Activated T-helper 1 cell treated with anti-CD3 and anti-CD28 coated beads, Interleukin-12 subunit alpha, Interleukin-12 subunit beta, Interleukin-2, Interleukin-4 antibody, amounts not matched to agents 30 ng/mL and 10 ng/mL and 1 ng/mL, durations not matched to agents 14 hours and 24 hours and 36 hours (primary cell): ENCODE data around the gene PRUNE2. TPM values are rescaled to one million over a fixed set of nuclear protein-coding genes. Genes with fewer than 3 reads are reported as not detected.
"Not testable (repeated sequence)": the region's sequence is repeated elsewhere in the genome, so short reads cannot be mapped to it uniquely, and the experiment has no call there.

Source experiments
- DNase-seq: peaks from one replicate; pipeline ENCODE4 v3.0.0; 2021; ENCODE audit warnings: low spot score
- H3K27ac Mint-ChIP-seq: one replicate; pipeline ENCODE4 v1.8.0; 2021; ENCODE audit warnings: mild to moderate bottlenecking, mixed read lengths
- H3K27me3 Mint-ChIP-seq: one replicate; pipeline ENCODE4 v1.8.0; 2022; ENCODE audit warnings: mild to moderate bottlenecking, moderate library complexity, mixed read lengths; ENCODE audit not compliant: insufficient read depth
- H3K36me3 Mint-ChIP-seq: one replicate; pipeline ENCODE4 v1.8.0; 2021; ENCODE audit warnings: low read depth, mixed read lengths
- H3K4me1 Mint-ChIP-seq: one replicate; pipeline ENCODE4 v1.8.0; 2021; ENCODE audit warnings: low read depth, mixed read lengths
- H3K4me3 Mint-ChIP-seq: one replicate; pipeline ENCODE4 v1.8.0; 2021; ENCODE audit warnings: mild to moderate bottlenecking, moderate library complexity, mixed read lengths
- H3K9me3 Mint-ChIP-seq: one replicate; pipeline ENCODE4 v1.8.0; 2021; ENCODE audit warnings: mixed read lengths
- intact Hi-C: fragments of 100-400 bp; cut with micrococcal nuclease; formaldehyde crosslinking; loops from one replicate; pipeline ENCODE4 v1.15.1; 2024
- total RNA-seq: library from RNA; stranded (reverse); gene quantifications from 2 replicates; pipeline ENCODE4 v1.2.3, GENCODE V29; 2022

PRUNE2 gene
- total RNA-seq = 0.27 and 0.57 TPM in 2 replicates

- Mint-ChIP-seq H3K4me1 (no peaks in the 10 kb centered on the region), H3K4me3 (no peak within 1 kb of the TSS), H3K27me3 (peaks cover 58% of the 10 kb centered on the region)
These were observed at the start of gene PRUNE2 for GRCh38 chr9:76905791-76906646. Gene PRUNE2 (minus strand): TSS chr9:76906114. CDS start chr9:76905963, 151 bp downstream.

GRCh38 chr9:76955406-76955805, 49.5 kb upstream of the PRUNE2 start:
- H3K4me1 Mint-ChIP-seq, H3K27ac Mint-ChIP-seq, DNase-seq, H3K27me3 Mint-ChIP-seq, intact Hi-C loops, H3K4me3 Mint-ChIP-seq, H3K36me3 Mint-ChIP-seq, H3K9me3 Mint-ChIP-seq: not testable (repeated sequence)

More at GRCh38 chr9:76905791-76906646, at the start of gene PRUNE2:
- DNase-seq = no peak
- Mint-ChIP-seq H3K9me3 (no peaks in the 10 kb centered on the region), H3K36me3 (no peaks in the 10 kb centered on the region), H3K27ac (no peak within 1 kb of the TSS)
- intact Hi-C loops = no loop called here

- Mint-ChIP-seq H3K27ac (no peak overlapping the region), H3K27me3 (no peaks in the 10 kb centered on the region), H3K4me3 (no peak overlapping the region), H3K9me3 (no peaks in the 10 kb centered on the region), H3K36me3 (no peaks in the 10 kb centered on the region), H3K4me1 (no peaks in the 10 kb centered on the region)
- intact Hi-C loops = no loop called here
- DNase-seq = no peak
These were observed 44.0 kb upstream of the PRUNE2 start for GRCh38 chr9:76949865-76950264.

- DNase-seq = no peak
- intact Hi-C loops = no loop called here
- Mint-ChIP-seq H3K27ac (no peak overlapping the region), H3K4me3 (no peak overlapping the region), H3K36me3 (no peaks in the 10 kb centered on the region), H3K9me3 (no peaks in the 10 kb centered on the region), H3K27me3 (no peaks in the 10 kb centered on the region), H3K4me1 (no peaks in the 10 kb centered on the region)
These were observed 38.1 kb upstream of the PRUNE2 start for GRCh38 chr9:76944011-76944410.

GRCh38 chr9:76943054-76943453, 37.1 kb upstream of the PRUNE2 start:
- no peaks in the 10 kb centered on the region for H3K27me3 Mint-ChIP-seq
- H3K27ac Mint-ChIP-seq = no peak overlapping the region
- H3K4me1 Mint-ChIP-seq = no peaks in the 10 kb centered on the region
- no peaks in the 10 kb centered on the region for H3K36me3 Mint-ChIP-seq
- DNase-seq = no peak
- intact Hi-C loops = no loop called here
- no peak overlapping the region for H3K4me3 Mint-ChIP-seq
- no peaks in the 10 kb centered on the region for H3K9me3 Mint-ChIP-seq

GRCh38 chr9:76932757-76933156, 26.8 kb upstream of the PRUNE2 start:
- intact Hi-C loops = no loop called here
- Mint-ChIP-seq H3K36me3 (no peaks in the 10 kb centered on the region), H3K27ac (no peak overlapping the region), H3K4me3 (no peak overlapping the region), H3K4me1 (no peaks in the 10 kb centered on the region), H3K27me3 (peaks cover 2% of the 10 kb centered on the region), H3K9me3 (no peaks in the 10 kb centered on the region)
- no peak for DNase-seq

- Mint-ChIP-seq H3K9me3 (no peaks in the 10 kb centered on the region), H3K4me3 (no peak overlapping the region), H3K27ac (no peak overlapping the region), H3K4me1 (no peaks in the 10 kb centered on the region), H3K27me3 (peaks cover 2% of the 10 kb centered on the region), H3K36me3 (no peaks in the 10 kb centered on the region)
- intact Hi-C loops = no loop called here
- DNase-seq = no peak
These were observed 26.4 kb upstream of the PRUNE2 start for GRCh38 chr9:76932265-76932664.

- no peaks in the 10 kb centered on the region for H3K4me1 Mint-ChIP-seq
- H3K27me3 Mint-ChIP-seq = no peaks in the 10 kb centered on the region
- DNase-seq = no peak
- H3K27ac Mint-ChIP-seq = no peak overlapping the region
- no peaks in the 10 kb centered on the region for H3K9me3 Mint-ChIP-seq
- H3K36me3 Mint-ChIP-seq = no peaks in the 10 kb centered on the region
- H3K4me3 Mint-ChIP-seq = no peak overlapping the region
- intact Hi-C loops = no loop called here
These were observed 21.8 kb upstream of the PRUNE2 start for GRCh38 chr9:76927540-76928240.

- no peaks in the 10 kb centered on the region for H3K4me1 Mint-ChIP-seq
- H3K9me3 Mint-ChIP-seq = no peaks in the 10 kb centered on the region
- DNase-seq = no peak
- no peak overlapping the region for H3K4me3 Mint-ChIP-seq
- H3K36me3 Mint-ChIP-seq = no peaks in the 10 kb centered on the region
- H3K27ac Mint-ChIP-seq = no peak overlapping the region
- H3K27me3 Mint-ChIP-seq = no peaks in the 10 kb centered on the region
- intact Hi-C loops = no loop called here
These were observed 20.9 kb upstream of the PRUNE2 start for GRCh38 chr9:76926846-76927245.

- H3K9me3 Mint-ChIP-seq = no peaks in the 10 kb centered on the region
- no peaks in the 10 kb centered on the region for H3K4me1 Mint-ChIP-seq
- H3K36me3 Mint-ChIP-seq = no peaks in the 10 kb centered on the region
- no peaks in the 10 kb centered on the region for H3K27me3 Mint-ChIP-seq
- no peak overlapping the region for H3K4me3 Mint-ChIP-seq
- DNase-seq = no peak
- intact Hi-C loops = no loop called here
- H3K27ac Mint-ChIP-seq = no peak overlapping the region
These were observed 20.4 kb upstream of the PRUNE2 start for GRCh38 chr9:76926324-76926741.

- no peak for DNase-seq
- Mint-ChIP-seq H3K27me3 (peaks cover 6% of the 10 kb centered on the region), H3K36me3 (no peaks in the 10 kb centered on the region), H3K9me3 (no peaks in the 10 kb centered on the region), H3K27ac (no peak overlapping the region), H3K4me1 (no peaks in the 10 kb centered on the region), H3K4me3 (no peak overlapping the region)
- intact Hi-C loops = no loop called here
These were observed 15.3 kb upstream of the PRUNE2 start for GRCh38 chr9:76921165-76921564.

- peaks cover 11% of the 10 kb centered on the region for H3K27me3 Mint-ChIP-seq
- intact Hi-C loops = no loop called here
- peaks cover 7% of the 10 kb centered on the region for H3K4me1 Mint-ChIP-seq
- H3K36me3 Mint-ChIP-seq = no peaks in the 10 kb centered on the region
- no peak for DNase-seq
- no peaks in the 10 kb centered on the region for H3K9me3 Mint-ChIP-seq
- no peak overlapping the region for H3K27ac Mint-ChIP-seq
- no peak overlapping the region for H3K4me3 Mint-ChIP-seq
These were observed 11.4 kb upstream of the PRUNE2 start for GRCh38 chr9:76917299-76917698.

GRCh38 chr9:76916231-76916630, 10.3 kb upstream of the PRUNE2 start:
- DNase-seq = no peak
- H3K27me3 Mint-ChIP-seq = peaks cover 11% of the 10 kb centered on the region
- no peak overlapping the region for H3K4me3 Mint-ChIP-seq
- no peaks in the 10 kb centered on the region for H3K9me3 Mint-ChIP-seq
- H3K27ac Mint-ChIP-seq = no peak overlapping the region
- H3K4me1 Mint-ChIP-seq = peaks cover 8% of the 10 kb centered on the region
- intact Hi-C loops = no loop called here
- no peaks in the 10 kb centered on the region for H3K36me3 Mint-ChIP-seq
